PFSK-1 (cell line): ENCODE data around the gene SMC5.

ENCODE experiments used
- FOXP2 ChIP-seq: optimal IDR thresholded peaks from 2 replicates; pipeline ENCODE3; 2011; ENCODE audit warnings: borderline replicate concordance, control low read depth, inconsistent platforms; ENCODE audit not compliant: insufficient read depth; ENCODE audit errors: extremely low read length, extremely low read depth
- POLR2AphosphoS5 ChIP-seq: IDR thresholded peaks from 2 replicates; pipeline ENCODE4 v1.6.1; 2012; ENCODE audit warnings: low read depth, mild to moderate bottlenecking, control low read depth, low read length, moderate library complexity
- SIN3A ChIP-seq: IDR thresholded peaks from 2 replicates; pipeline ENCODE4 v1.6.1; 2012; ENCODE audit warnings: mild to moderate bottlenecking, low read length, moderate library complexity, borderline replicate concordance; ENCODE audit not compliant: insufficient read depth
- TAF1 ChIP-seq: IDR thresholded peaks from 2 replicates; pipeline ENCODE4 v1.6.1; 2012; ENCODE audit warnings: low read length, control low read depth, borderline replicate concordance; ENCODE audit not compliant: insufficient read depth
- TF ChIP-seq, protein P1 (sequence below), 2 experiments: IDR thresholded peaks; 2 replicates each; pipeline versions ENCODE4 v1.6.1 to v1.8.0; 2011 to 2012; ENCODE audit warnings: low read depth in 2 of 2, low read length in 2 of 2, control low read depth in 1 of 2, inconsistent platforms in 1 of 2, mild to moderate bottlenecking in 1 of 2, moderate library complexity in 1 of 2; ENCODE audit not compliant: insufficient read depth in 1 of 2

The SMC5 gene

DNA sequence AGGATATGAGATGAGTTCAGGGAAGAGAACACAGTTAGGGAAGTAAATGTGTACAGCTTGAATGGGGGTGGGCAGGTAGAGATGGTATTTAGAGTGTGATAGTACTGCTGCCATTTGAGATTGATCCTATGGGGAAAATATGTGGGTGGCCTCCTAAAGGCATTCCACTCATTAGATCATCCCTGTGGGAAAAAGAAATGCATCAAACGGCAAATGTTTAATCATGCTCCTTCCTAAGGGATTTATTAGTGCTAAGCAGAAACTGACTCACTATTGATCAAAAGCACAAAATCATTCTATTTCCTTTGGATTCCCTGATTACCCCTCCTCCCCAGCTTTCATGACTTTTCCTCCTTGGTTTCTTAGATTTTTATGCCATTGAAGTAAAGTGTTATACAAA is 36.4 kb upstream of the SMC5 start:
- TF ChIP-seq, protein P1, sequence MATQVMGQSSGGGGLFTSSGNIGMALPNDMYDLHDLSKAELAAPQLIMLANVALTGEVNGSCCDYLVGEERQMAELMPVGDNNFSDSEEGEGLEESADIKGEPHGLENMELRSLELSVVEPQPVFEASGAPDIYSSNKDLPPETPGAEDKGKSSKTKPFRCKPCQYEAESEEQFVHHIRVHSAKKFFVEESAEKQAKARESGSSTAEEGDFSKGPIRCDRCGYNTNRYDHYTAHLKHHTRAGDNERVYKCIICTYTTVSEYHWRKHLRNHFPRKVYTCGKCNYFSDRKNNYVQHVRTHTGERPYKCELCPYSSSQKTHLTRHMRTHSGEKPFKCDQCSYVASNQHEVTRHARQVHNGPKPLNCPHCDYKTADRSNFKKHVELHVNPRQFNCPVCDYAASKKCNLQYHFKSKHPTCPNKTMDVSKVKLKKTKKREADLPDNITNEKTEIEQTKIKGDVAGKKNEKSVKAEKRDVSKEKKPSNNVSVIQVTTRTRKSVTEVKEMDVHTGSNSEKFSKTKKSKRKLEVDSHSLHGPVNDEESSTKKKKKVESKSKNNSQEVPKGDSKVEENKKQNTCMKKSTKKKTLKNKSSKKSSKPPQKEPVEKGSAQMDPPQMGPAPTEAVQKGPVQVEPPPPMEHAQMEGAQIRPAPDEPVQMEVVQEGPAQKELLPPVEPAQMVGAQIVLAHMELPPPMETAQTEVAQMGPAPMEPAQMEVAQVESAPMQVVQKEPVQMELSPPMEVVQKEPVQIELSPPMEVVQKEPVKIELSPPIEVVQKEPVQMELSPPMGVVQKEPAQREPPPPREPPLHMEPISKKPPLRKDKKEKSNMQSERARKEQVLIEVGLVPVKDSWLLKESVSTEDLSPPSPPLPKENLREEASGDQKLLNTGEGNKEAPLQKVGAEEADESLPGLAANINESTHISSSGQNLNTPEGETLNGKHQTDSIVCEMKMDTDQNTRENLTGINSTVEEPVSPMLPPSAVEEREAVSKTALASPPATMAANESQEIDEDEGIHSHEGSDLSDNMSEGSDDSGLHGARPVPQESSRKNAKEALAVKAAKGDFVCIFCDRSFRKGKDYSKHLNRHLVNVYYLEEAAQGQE (IDR thresholded peaks at IDR 0.05; ENCODE audit: insufficient read depth in 1 of 2, low read depth in 2 of 2, low read length in 2 of 2): no peak
- TF ChIP-seq TAF1: no peak
- TF ChIP-seq POLR2AphosphoS5: no peak
- no peak for TF ChIP-seq SIN3A
- no peak for TF ChIP-seq FOXP2

DNA sequence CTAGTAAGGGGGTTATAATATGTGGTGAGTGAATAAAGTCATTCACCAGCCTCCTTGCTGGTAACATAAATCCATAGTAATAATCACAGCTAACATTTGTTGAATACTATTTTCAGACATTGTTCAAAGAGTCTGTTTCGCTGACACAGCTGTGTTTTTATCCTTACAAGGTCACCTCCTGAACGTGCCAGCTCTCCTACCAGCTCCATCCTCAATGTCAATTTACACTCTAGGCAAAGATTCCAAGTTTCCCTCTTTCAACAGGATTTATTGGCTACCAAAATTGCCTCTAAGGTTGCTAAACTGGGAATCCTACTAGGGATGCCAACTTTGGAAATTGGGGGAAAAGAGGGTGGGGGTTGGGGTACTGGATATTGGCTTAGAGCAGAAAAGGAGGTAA is 30.7 kb upstream of the SMC5 start:
- no peak for TF ChIP-seq SIN3A
- no peak for TF ChIP-seq TAF1
- TF ChIP-seq POLR2AphosphoS5: no peak
- TF ChIP-seq, protein P1 (IDR thresholded peaks at IDR 0.05; ENCODE audit: insufficient read depth in 1 of 2, low read depth in 2 of 2, low read length in 2 of 2): no peak
- TF ChIP-seq FOXP2: no peak

DNA sequence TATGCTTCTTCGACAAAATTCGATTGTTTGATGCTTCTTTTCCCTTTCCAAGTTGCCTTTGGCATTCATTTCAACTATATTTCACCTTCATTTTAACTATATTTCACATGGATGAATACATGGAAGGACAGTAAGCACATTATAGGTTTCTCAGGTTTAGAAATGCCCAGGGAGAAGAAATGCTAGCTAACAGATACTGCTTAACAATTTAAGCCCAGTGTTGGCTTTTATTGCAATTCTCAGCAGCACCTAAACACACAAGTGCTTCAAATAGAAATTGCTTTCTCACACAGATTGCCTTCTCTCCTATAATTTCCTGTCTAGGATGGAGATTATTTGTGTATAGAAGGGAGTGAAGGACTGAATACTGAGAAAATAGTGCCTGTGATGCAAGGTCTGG is 30.2 kb upstream of the SMC5 start:
- no peak for TF ChIP-seq POLR2AphosphoS5
- TF ChIP-seq, protein P1 (IDR thresholded peaks at IDR 0.05; ENCODE audit: insufficient read depth in 1 of 2, low read depth in 2 of 2, low read length in 2 of 2): no peak
- TF ChIP-seq SIN3A: no peak
- no peak for TF ChIP-seq TAF1
- TF ChIP-seq FOXP2: no peak

DNA sequence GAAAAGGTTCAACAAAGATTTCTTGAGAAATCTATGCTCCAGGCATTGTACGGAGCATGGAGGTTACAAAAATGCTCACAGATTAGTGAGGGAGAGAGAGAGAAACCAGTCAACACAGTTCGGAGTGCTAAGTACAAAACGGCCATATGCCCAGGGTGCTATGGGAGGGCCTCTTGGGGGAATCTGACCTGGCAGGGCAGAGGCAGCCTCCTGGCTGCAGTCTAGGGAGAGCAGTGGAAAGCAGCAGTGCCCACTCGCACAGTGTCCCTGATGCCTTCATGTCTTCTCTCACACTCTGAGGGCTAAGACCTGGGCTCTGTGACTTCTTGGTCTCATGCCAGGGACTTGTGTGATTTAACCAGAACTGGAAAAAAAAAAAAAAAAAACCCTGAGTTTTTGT is 29.8 kb upstream of the SMC5 start:
- TF ChIP-seq FOXP2: no peak
- no peak for TF ChIP-seq POLR2AphosphoS5
- TF ChIP-seq SIN3A: no peak
- TF ChIP-seq TAF1: no peak
- TF ChIP-seq, protein P1 (IDR thresholded peaks at IDR 0.05; ENCODE audit: insufficient read depth in 1 of 2, low read depth in 2 of 2, low read length in 2 of 2): no peak

DNA sequence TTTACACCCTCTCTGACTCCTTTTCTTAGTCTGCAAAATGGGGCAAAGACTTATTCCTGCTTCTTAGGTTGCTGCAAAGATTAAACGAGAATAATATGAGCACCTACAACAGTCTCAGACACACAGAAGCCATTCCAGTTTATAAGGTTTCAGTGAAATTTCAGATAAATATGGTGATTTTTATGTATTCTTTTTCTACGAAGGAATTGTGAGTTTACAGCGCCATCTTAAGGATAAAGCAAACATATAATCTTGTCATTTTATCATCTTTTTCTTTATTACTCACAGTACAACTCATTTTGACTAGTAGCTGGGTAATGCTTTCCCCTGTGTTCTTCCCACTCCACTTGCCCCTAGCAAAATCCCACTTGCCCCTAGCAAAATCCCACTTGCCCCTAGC is 29.2 kb upstream of the SMC5 start:
- TF ChIP-seq, protein P1 (IDR thresholded peaks at IDR 0.05; ENCODE audit: insufficient read depth in 1 of 2, low read depth in 2 of 2, low read length in 2 of 2): no peak
